Measurements from ENCODE around the gene SENP1.

DNA sequence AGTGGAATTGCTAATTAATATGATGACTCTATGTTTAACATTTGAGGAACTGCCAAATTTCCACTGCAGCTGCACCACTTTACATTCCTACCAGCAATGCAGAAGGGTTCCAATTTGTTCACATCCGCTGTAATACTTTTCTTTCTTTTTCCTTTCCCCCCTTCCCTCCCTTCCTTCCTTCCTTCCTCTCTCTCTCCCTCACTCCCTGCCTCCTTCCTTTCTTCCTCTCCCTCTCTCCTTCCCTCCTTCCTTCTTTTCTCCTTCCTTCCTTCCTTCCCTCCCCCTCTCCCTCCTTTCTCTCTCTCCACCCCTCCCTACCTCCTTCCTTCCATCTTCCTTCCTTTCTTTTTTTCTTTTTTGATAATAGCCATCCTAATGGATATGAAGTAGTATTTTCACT, 10.1 kb upstream of the SENP1 start:
- TF ChIP-seq, protein P1, sequence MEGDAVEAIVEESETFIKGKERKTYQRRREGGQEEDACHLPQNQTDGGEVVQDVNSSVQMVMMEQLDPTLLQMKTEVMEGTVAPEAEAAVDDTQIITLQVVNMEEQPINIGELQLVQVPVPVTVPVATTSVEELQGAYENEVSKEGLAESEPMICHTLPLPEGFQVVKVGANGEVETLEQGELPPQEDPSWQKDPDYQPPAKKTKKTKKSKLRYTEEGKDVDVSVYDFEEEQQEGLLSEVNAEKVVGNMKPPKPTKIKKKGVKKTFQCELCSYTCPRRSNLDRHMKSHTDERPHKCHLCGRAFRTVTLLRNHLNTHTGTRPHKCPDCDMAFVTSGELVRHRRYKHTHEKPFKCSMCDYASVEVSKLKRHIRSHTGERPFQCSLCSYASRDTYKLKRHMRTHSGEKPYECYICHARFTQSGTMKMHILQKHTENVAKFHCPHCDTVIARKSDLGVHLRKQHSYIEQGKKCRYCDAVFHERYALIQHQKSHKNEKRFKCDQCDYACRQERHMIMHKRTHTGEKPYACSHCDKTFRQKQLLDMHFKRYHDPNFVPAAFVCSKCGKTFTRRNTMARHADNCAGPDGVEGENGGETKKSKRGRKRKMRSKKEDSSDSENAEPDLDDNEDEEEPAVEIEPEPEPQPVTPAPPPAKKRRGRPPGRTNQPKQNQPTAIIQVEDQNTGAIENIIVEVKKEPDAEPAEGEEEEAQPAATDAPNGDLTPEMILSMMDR (IDR thresholded peaks at IDR 0.05), result no peak
- no peak for TF ChIP-seq ZFX (IDR thresholded peaks at IDR 0.05; ENCODE audit: borderline replicate concordance)
